GM12801 (cell line): ENCODE data around the gene ITGB3.

Experiments
- CTCF ChIP-seq: IDR thresholded peaks from one replicate; pipeline ENCODE4 v1.5.1; 2011; ENCODE audit warnings: control low read depth; ENCODE audit not compliant: insufficient read length; ENCODE audit errors: extremely low read depth

The ITGB3 gene

GRCh38 chr17:47240806-47241205 is 12.8 kb upstream of the ITGB3 start:
- no peak for TF ChIP-seq CTCF

GRCh38 chr17:47242648-47243047 is 11.0 kb upstream of the ITGB3 start:
- TF ChIP-seq CTCF = no peak

GRCh38 chr17:47243737-47244598 is 9.7 kb upstream of the ITGB3 start:
- no peak for TF ChIP-seq CTCF

- no peak for TF ChIP-seq CTCF
Measured at GRCh38 chr17:47244697-47245096, 8.9 kb upstream of the ITGB3 start.

GRCh38 chr17:47246120-47246519 is 7.5 kb upstream of the ITGB3 start:
- TF ChIP-seq CTCF = no peak

GRCh38 chr17:47250855-47251254 is 2.8 kb upstream of the ITGB3 start:
- TF ChIP-seq CTCF = no peak

GRCh38 chr17:47251421-47251940 is 2.1 kb upstream of the ITGB3 start:
- TF ChIP-seq CTCF = no peak
